Chondrocyte (in vitro differentiated cells): ENCODE data around the gene APOL1. TPM values are rescaled to one million over a fixed set of nuclear protein-coding genes. Genes with fewer than 3 reads are reported as not detected.
"Not testable (repeated sequence)": the region's sequence is repeated elsewhere in the genome, so short reads cannot be mapped to it uniquely, and the experiment has no call there.

ENCODE experiments used
- DNase-seq: peaks from one replicate; pipeline ENCODE4 v3.0.0; 2021; ENCODE audit warnings: mixed read lengths, low spot score
- H3K27ac Mint-ChIP-seq: one replicate; pipeline ENCODE4 v1.8.0; 2021; ENCODE audit warnings: mild to moderate bottlenecking, moderate library complexity, mixed read lengths; ENCODE audit not compliant: unreplicated experiment
- H3K27me3 Mint-ChIP-seq: 2 replicates; pipeline ENCODE4 v1.8.0; 2021; ENCODE audit warnings: low read depth, mixed read lengths
- H3K36me3 Mint-ChIP-seq: 2 replicates; pipeline ENCODE4 v1.8.0; 2021; ENCODE audit warnings: low read depth, mixed read lengths
- H3K4me1 Mint-ChIP-seq: 2 replicates; pipeline ENCODE4 v1.8.0; 2021; ENCODE audit warnings: low read depth, mild to moderate bottlenecking, mixed read lengths
- H3K4me3 Mint-ChIP-seq: one replicate; pipeline ENCODE4 v1.8.0; 2021; ENCODE audit warnings: mild to moderate bottlenecking, moderate library complexity, mixed read lengths; ENCODE audit not compliant: unreplicated experiment
- H3K9me3 Mint-ChIP-seq: 2 replicates; pipeline ENCODE4 v1.8.0; 2021; ENCODE audit warnings: low read depth, mixed read lengths
- total RNA-seq: library from RNA; stranded (reverse); gene quantifications from 3 replicates; pipeline ENCODE4 v1.2.1, GENCODE V29; 2021
- TF ChIP-seq, protein P1 (sequence below): fragments of 200-600 bp; sonication (generic); IDR thresholded peaks from 2 replicates; pipeline ENCODE4 v1.5.0; 2021; ENCODE audit warnings: antibody characterized with exemption, mild to moderate bottlenecking, moderate library complexity

Gene APOL1
- total RNA-seq, 1 donor from 2014 or later, result 16.9 TPM

DNA sequence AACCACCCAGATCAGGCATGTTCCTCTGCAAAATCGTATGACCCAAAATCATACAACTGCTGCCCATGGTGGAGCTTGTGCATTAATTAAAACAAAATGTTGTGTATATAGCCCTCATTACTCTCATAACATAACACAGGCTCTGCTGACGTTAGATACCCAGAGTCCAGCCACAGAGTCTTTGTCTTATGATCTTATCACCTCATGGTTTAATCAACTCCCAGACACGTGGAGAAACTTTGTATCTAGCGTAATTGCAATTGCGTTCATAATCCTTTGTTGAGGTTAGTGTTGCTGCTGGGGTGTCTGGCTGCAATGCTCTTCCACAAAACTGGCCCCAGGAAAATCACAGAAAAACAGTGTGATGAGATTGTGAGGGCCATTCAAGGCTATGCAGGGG, 5.0 kb upstream of the APOL1 start:
- DNase-seq, result no peak
- TF ChIP-seq, protein P1, sequence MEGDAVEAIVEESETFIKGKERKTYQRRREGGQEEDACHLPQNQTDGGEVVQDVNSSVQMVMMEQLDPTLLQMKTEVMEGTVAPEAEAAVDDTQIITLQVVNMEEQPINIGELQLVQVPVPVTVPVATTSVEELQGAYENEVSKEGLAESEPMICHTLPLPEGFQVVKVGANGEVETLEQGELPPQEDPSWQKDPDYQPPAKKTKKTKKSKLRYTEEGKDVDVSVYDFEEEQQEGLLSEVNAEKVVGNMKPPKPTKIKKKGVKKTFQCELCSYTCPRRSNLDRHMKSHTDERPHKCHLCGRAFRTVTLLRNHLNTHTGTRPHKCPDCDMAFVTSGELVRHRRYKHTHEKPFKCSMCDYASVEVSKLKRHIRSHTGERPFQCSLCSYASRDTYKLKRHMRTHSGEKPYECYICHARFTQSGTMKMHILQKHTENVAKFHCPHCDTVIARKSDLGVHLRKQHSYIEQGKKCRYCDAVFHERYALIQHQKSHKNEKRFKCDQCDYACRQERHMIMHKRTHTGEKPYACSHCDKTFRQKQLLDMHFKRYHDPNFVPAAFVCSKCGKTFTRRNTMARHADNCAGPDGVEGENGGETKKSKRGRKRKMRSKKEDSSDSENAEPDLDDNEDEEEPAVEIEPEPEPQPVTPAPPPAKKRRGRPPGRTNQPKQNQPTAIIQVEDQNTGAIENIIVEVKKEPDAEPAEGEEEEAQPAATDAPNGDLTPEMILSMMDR, result no peak
- no peaks in the 10 kb centered on the region for H3K27me3 Mint-ChIP-seq
- peaks cover 7% of the 10 kb centered on the region for H3K9me3 Mint-ChIP-seq
- no peak overlapping the region for H3K27ac Mint-ChIP-seq
- peaks cover 59% of the 10 kb centered on the region for H3K4me1 Mint-ChIP-seq
- H3K4me3 Mint-ChIP-seq, result no peak overlapping the region
- H3K36me3 Mint-ChIP-seq, result peaks cover 1% of the 10 kb centered on the region

DNA sequence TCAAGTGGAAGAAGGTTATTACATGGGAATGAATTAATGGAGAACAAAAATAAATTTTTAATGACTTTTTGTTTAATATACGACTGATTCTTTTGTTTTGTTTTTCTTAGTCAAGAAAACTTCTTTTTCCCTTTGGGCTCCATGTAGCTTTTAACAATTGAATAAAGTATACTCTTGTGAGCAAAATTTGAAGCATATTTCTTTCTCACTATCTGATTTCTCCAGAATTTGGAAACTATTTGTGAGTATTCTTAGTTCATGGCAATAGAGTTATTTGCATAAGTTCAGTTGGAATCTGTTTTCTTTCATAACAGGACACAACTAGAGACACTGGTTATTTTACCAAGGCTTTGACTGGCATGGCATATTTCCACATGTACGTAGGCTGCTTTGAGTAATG, 3.8 kb upstream of the APOL1 start:
- no peak for DNase-seq
- H3K4me3 Mint-ChIP-seq, result no peak overlapping the region

DNA sequence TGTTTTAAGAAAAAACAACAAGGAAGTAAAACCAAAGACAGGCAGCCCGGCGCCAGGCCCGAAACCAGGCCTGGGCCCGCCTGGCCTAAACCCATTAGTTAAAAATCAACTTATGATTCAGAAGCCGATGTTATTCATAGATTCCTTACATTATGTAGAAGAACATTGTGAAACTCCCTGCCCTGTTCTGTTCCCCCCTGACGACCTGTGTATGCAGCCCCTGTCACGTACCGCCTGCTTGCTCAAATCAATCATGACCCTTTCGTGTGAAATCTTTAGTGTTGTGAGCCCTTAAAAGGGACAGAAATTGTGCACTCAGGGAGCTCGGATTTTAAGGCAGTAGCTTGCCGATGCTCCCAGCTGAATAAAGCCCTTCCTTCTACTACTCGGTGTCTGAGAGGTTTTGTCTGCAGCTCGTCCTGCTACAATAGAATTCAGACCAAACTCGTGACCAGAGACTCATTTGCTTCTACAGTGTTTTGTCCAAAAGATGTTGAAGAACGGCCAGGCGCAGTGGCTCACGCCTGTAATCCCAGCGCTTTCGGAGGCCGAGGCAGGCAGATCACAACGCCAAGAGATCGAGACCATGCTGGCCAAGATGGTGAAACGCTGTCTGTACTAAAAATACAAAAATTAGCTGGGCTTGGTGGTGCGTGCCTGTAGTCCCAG, 2.5 kb upstream of the APOL1 start:
- H3K36me3 Mint-ChIP-seq, DNase-seq, H3K4me3 Mint-ChIP-seq, H3K9me3 Mint-ChIP-seq, H3K27me3 Mint-ChIP-seq: not testable (repeated sequence)
- Mint-ChIP-seq H3K4me1 (peaks cover 51% of the 10 kb centered on the region), H3K27ac (peak overlapping the region; percentile 94)

More for the DNA sequence above, 3.8 kb upstream of the APOL1 start:
- peaks cover 62% of the 10 kb centered on the region for H3K4me1 Mint-ChIP-seq
- no peak overlapping the region for H3K27ac Mint-ChIP-seq
- H3K27me3 Mint-ChIP-seq, result no peaks in the 10 kb centered on the region
- H3K9me3 Mint-ChIP-seq, result peaks cover 7% of the 10 kb centered on the region
- TF ChIP-seq, protein P1, result no peak
- peaks cover 1% of the 10 kb centered on the region for H3K36me3 Mint-ChIP-seq

DNA sequence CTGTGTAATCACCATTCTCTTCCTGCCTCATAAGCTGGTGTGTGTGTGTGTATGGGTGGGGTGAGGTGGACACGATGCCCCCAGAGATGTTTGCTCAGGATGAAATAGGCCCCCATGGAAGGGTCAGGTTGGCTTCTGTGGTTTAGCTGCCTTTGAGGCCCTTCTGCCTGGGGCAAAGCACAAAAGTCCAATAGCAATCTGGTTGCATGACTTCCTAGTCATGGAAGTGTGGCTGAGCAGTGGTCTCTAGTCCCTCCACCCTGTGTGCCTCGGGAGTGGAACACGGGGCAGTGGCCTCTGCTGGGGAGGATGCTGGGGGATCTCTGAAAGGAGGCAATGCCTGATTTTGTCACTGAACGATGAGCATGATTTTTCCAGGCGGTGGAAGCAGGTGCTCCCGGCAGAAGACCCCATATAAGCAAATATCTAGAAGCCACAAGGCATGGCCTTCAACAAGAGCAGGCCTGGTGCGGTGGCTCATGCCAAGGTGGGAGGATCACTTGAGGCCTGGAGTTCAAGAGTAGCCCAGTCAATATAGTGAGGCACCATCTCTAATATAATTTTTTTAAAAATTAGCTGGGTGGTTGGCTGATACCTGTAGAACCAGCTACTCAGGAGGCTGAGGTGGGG, 839 bp upstream of the APOL1 start:
- not testable (repeated sequence) for H3K27ac Mint-ChIP-seq, DNase-seq, H3K27me3 Mint-ChIP-seq, H3K36me3 Mint-ChIP-seq, H3K9me3 Mint-ChIP-seq, H3K4me3 Mint-ChIP-seq
- peaks cover 46% of the 10 kb centered on the region for H3K4me1 Mint-ChIP-seq

DNA sequence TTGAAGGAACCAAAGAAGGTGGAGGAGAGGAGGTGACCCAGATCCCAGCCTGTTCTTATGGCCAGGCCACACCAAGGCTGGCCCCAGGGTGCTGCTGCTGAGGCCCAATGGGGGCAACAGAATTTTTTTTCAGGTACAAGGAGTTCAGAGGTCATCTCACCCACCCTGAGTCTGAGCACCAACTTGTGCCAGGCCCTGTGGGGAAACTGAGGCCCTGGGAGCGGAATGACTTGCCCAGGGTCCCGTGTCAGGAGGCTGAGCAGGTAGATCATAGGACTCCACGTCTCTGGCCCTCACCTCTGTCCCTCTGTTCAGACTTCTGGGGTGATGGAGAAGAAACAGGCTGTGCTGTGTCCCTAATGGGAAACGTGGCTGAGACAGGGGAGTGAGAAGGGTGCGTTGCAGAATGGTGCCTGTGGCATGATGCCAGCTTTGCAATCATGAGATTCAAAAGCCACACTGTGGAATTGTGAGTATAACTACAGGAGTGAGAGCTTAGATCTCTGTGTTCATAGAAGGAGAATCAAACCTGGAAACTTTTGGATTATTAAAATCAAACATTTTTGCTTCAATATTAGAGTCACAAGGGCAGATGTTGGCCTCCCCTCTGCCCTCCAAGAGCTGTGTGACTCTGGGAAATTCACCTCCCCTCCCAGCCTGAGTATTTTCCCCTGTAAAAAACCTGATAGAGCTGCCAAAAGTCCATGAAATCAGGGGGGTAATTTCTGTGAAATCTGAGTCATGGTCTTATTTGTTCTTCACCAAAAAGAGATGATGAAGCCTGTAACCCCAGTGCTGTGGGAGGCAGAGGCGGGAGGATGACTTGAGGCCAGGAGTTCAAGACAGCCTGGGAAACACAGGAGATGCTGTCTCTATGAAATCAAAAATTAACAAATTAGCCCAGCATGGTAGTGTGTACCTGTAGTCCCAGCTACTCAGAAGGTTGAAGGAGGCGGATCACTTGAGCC, 874 bp downstream of the APOL1 start:
- peak overlapping the region; percentile 53 for H3K4me3 Mint-ChIP-seq
- peaks cover 5% of the 10 kb centered on the region for H3K9me3 Mint-ChIP-seq
- H3K27ac Mint-ChIP-seq, result peak overlapping the region; percentile 81
- H3K4me1 Mint-ChIP-seq, result peaks cover 52% of the 10 kb centered on the region
- no peaks in the 10 kb centered on the region for H3K36me3 Mint-ChIP-seq
- DNase-seq, result no peak
- H3K27me3 Mint-ChIP-seq, result no peaks in the 10 kb centered on the region
- TF ChIP-seq, protein P1, result no peak

DNA sequence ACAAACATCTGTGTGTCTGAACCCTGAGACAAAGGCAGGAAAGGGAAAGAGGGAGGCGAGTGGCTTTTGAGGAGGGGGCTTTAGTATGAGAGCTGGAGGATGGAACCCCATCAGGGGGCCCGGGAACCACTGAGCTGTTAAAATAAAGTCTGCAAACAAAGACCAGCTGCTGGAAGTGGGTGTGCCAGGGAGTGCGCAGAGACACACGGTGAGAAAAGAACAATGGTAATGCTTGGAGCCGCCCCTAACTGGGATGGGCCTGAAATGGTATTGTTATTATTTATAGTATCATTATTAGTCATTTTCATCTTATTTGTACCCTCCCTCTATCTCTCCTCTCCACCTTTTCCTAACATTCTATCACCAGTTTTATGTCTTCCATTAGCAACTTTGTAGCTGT, 2.6 kb downstream of the APOL1 start:
- not testable (repeated sequence) for H3K27me3 Mint-ChIP-seq, DNase-seq, H3K4me3 Mint-ChIP-seq, H3K9me3 Mint-ChIP-seq, H3K36me3 Mint-ChIP-seq, H3K27ac Mint-ChIP-seq
- peaks cover 49% of the 10 kb centered on the region for H3K4me1 Mint-ChIP-seq
